GM12878 (cell line): ENCODE data around the gene TOB1. TPM values are rescaled to one million over a fixed set of nuclear protein-coding genes. Genes with fewer than 3 reads are reported as not detected.

Experiments
- ATAC-seq: fragments of 200-7000 bp; cut with Tn5 transposase; 3 replicates; pipeline ENCODE4 v1.9.1; 2020; ENCODE audit warnings: mild to moderate bottlenecking, moderate library complexity
- BruUV-seq: library from RNA; stranded (reverse); fragments of 400-500 nt; replicated peaks from 2 replicates; lab custom pipeline; 2021; lab: Mats Ljungman, UMichigan
- CTCF ChIA-PET: fragments of 300-600 bp; sonication (Branson Sonifier 250); formaldehyde crosslinking; extraction: SDS; loops from one replicate; lab custom pipeline; 2021; ENCODE audit warnings: inconsistent platforms; lab: Yijun Ruan, JAX
- POLR2A ChIA-PET: fragments of 350-600 bp; formaldehyde crosslinking; extraction: SDS; loops from one replicate; lab custom pipeline; 2021; ENCODE audit warnings: inconsistent platforms; lab: Charles Lee
- RAD21 ChIA-PET: fragments of 300-600 bp; sonication (Branson Sonifier 250); formaldehyde crosslinking; loops from one replicate; lab custom pipeline; 2023; ENCODE audit warnings: antibody characterized with exemption; ENCODE audit not compliant: unreplicated experiment; lab: Charles Lee
- SMC1A ChIA-PET: fragments of 300-600 bp; sonication (Branson Sonifier 250); formaldehyde crosslinking; loops from one replicate; lab custom pipeline; 2023; ENCODE audit not compliant: unreplicated experiment, uncharacterized antibody; lab: Charles Lee
- DNase-seq: peaks from one replicate; pipeline ENCODE4 v3.0.0-alpha.2; 2011; ENCODE audit warnings: low read depth, low spot score
- FAIRE-seq: peaks from 3 replicates; lab custom pipeline; 2011; peaks lifted over from hg19 to GRCh38; lab: Jason Lieb, UNC
- H2AFZ ChIP-seq: 2 replicates; pipeline ENCODE4 v1.6.0; 2011; ENCODE audit warnings: low read depth, low read length, control low read depth; ENCODE audit not compliant: control insufficient read depth
- H3K27ac ChIP-seq: 2 replicates; pipeline ENCODE4 v1.5.1; 2011; ENCODE audit warnings: control low read depth; ENCODE audit not compliant: control insufficient read depth, insufficient read depth
- H3K27me3 ChIP-seq, 2 experiments: replicated peaks in 1 of 2; 2 replicates each; pipeline versions ENCODE4 v1.6.0 to v1.6.1; 2011; ENCODE audit warnings: low read length in 1 of 2; ENCODE audit not compliant: control insufficient read depth in 2 of 2, insufficient read depth in 2 of 2
- H3K36me3 ChIP-seq, 2 experiments: 2 replicates each; pipeline ENCODE4 v1.5.1; 2011; ENCODE audit warnings: low read length in 1 of 2; ENCODE audit not compliant: control insufficient read depth in 2 of 2, insufficient read depth in 2 of 2
- H3K4me1 ChIP-seq: 2 replicates; pipeline ENCODE4 v1.6.1; 2011; ENCODE audit warnings: mild to moderate bottlenecking, low read length, moderate library complexity, mixed read lengths; ENCODE audit not compliant: control insufficient read depth, insufficient read depth
- H3K4me2 ChIP-seq: 2 replicates; pipeline ENCODE4 v1.6.0; 2011; ENCODE audit warnings: control low read depth; ENCODE audit not compliant: control insufficient read depth, insufficient read depth
- H3K4me3 ChIP-seq: fragments of 200-600 bp; sonication (generic); 2 replicates; pipeline ENCODE4 v1.5.1; 2016
- H3K79me2 ChIP-seq: 2 replicates; pipeline ENCODE4 v1.6.0; 2011; ENCODE audit warnings: low read length; ENCODE audit not compliant: control insufficient read depth, insufficient read depth
- H3K9ac ChIP-seq: 2 replicates; pipeline ENCODE4 v1.8.0; 2011; ENCODE audit warnings: low read length, control low read depth, mixed read lengths; ENCODE audit not compliant: control insufficient read depth, insufficient read depth
- H3K9me3 ChIP-seq: replicated peaks from 3 replicates; pipeline ENCODE4 v1.5.1; 2011; ENCODE audit warnings: mild to moderate bottlenecking, low read length; ENCODE audit not compliant: control insufficient read depth, insufficient read depth
- H4K20me1 ChIP-seq: 2 replicates; pipeline ENCODE4 v1.6.0; 2011; ENCODE audit not compliant: control insufficient read depth, insufficient read depth
- BACH1 ChIP-seq: fragments of 450-650 bp; IDR thresholded peaks from 2 replicates; pipeline ENCODE4 v1.6.1; 2017; ENCODE audit warnings: mild to moderate bottlenecking, borderline replicate concordance
- MTA3 ChIP-seq: IDR thresholded peaks from 2 replicates; pipeline ENCODE4 v1.6.1; 2012; ENCODE audit warnings: low read length, inconsistent platforms, borderline replicate concordance
- ZBED1 ChIP-seq: IDR thresholded peaks from 2 replicates; pipeline ENCODE4 v1.6.1; 2016; ENCODE audit warnings: borderline replicate concordance
- WGBS: methylation state at CpG from one replicate; pipeline ENCODE4 v1.1.6; 2016; ENCODE audit warnings: low lambda C conversion rate; ENCODE audit not compliant: insufficient replicate concordance, insufficient coverage; ENCODE audit errors: missing lambda C conversion rate; 5-methylcytosine and 5-hydroxymethylcytosine counted together
- in situ Hi-C: fragments of 300-500 bp; cut with MboI; formaldehyde crosslinking; loops from 9 replicates; pipeline ENCODE4 v1.14.3; 2018; ENCODE audit warnings: mixed read lengths
- intact Hi-C: fragments of 100-400 bp; cut with micrococcal nuclease; formaldehyde crosslinking; loops from one replicate; pipeline ENCODE4 v1.14.2; 2022; ENCODE audit not compliant: unreplicated experiment
- polyA plus RNA-seq, 11 experiments: library from polyadenylated mRNA; depleted of rRNA in 4 of 11; unstranded in 6 of 11; stranded (reverse) in 5 of 11; fragments of >200 nt; fragmentation: Nextera tagmentation in 4 of 11; fragmentation: Illumina TruSeq in 1 of 11; extraction: Ambion mirVana in 4 of 11; extraction: Trizol in 1 of 11; gene quantifications; 1 replicate in 1 of 11; 2 replicates in 10 of 11; pipeline versions ENCODE4 v1.2.1 to v1.2.3, GENCODE V29; 2011 to 2016; ENCODE audit warnings: inconsistent platforms in 2 of 11, missing spikeins in 2 of 11, low read depth in 1 of 11
- total RNA-seq, 4 experiments: library from RNA; depleted of rRNA in 3 of 4; stranded (reverse); fragments of >200 nt in 3 of 4; fragmentation: Illumina TruSeq in 1 of 4; extraction: Trizol in 1 of 4; gene quantifications; 2 replicates each; pipeline versions ENCODE4 v1.2.1 to v1.2.3, GENCODE V29; 2013 to 2021
- TF ChIP-seq, protein P1 (sequence below): IDR thresholded peaks from 2 replicates; pipeline ENCODE4 v1.6.1; 2012; ENCODE audit warnings: low read length, inconsistent platforms

TOB1 gene
- total and polyA plus RNA-seq, 10 of the 15 experiments (the other 5 are each of a cell fraction or from before 2014, with no cell fraction given): 5.0 to 32.4 (median 13.7) TPM

DNA sequence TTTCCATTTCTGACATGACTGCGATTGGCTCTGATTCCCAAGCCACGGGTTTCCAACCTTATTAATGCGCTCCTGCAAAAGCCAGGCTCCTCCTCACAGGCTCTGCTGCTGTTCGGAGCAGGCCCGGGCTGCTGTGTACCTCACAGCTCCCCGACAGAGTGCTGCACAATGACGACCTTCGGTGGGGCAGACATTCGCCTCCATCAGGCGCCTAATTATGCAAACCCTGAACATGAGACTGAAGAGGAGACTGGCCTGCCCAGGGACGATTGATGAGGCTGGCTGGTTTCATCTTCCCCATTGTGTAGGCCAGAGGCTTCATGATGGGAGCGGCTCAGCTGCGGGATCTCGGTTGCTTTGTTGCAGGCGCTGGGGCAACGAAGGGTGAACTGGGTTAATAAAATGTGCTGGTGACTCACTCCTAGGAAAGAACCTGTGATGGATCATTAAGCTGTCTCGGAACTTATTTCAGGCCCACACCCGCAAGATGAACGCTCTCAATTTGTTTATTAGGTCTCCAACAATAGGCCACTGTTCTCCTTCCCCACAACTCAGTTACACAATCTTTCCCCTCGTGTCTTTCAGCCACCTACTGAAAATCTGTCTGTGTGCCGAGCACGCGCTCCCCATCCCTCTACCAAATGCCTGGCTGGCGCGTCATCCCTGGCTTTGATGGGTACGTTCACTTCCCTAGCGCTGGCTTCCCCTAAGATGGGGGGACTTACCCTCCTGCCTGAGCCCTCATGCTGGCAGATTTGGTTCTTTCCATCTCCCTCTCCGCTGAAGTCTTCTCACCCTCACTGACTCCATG is 27.2 kb upstream of the TOB1 start:
- no peaks in the 10 kb centered on the region for H3K79me2 ChIP-seq
- ChIA-PET SMC1A (no interaction called here), RAD21 (no interaction called here), CTCF (no interaction called here), POLR2A (no interaction called here)
- BruUV-seq: no TSS peak
- no peak overlapping the region for H2AFZ ChIP-seq
- no peak for DNase-seq
- no peak overlapping the region for H3K4me3 ChIP-seq
- WGBS: 66% methylated on average over 28 of the region's 28 CpGs
- H3K9ac ChIP-seq: no peak overlapping the region
- intact Hi-C loops (no loop called here), in situ Hi-C loops (no loop called here)
- FAIRE-seq: no peak
- TF ChIP-seq, protein P1, sequence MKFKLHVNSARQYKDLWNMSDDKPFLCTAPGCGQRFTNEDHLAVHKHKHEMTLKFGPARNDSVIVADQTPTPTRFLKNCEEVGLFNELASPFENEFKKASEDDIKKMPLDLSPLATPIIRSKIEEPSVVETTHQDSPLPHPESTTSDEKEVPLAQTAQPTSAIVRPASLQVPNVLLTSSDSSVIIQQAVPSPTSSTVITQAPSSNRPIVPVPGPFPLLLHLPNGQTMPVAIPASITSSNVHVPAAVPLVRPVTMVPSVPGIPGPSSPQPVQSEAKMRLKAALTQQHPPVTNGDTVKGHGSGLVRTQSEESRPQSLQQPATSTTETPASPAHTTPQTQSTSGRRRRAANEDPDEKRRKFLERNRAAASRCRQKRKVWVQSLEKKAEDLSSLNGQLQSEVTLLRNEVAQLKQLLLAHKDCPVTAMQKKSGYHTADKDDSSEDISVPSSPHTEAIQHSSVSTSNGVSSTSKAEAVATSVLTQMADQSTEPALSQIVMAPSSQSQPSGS: no peak
- TF ChIP-seq ZBED1 (no peak), BACH1 (no peak), MTA3 (no peak)
- no peak overlapping the region for H3K27ac ChIP-seq
- H4K20me1 ChIP-seq: 0 out of 2 replicates have a peak, but pooled peaks cover under 1% of the 10 kb centered on the region
- no peaks in the 10 kb centered on the region for H3K4me1 ChIP-seq
- no peaks in the 10 kb centered on the region; a peak in 1 of 4 replicates for H3K27me3 ChIP-seq
- no peak overlapping the region for H3K4me2 ChIP-seq
- no peaks in the 10 kb centered on the region for H3K9me3 ChIP-seq
- no peaks in the 10 kb centered on the region for H3K36me3 ChIP-seq
- ATAC-seq: no peak
